ENCODE data around the gene EML3. TPM values are rescaled to one million over a fixed set of nuclear protein-coding genes. Genes with fewer than 3 reads are reported as not detected.

EML3 gene
- total and polyA plus RNA-seq, 2 of the 13 experiments (the other 11 are each of a cell fraction or from before 2014, with no cell fraction given) = 10.6 to 12.3 TPM

DNA sequence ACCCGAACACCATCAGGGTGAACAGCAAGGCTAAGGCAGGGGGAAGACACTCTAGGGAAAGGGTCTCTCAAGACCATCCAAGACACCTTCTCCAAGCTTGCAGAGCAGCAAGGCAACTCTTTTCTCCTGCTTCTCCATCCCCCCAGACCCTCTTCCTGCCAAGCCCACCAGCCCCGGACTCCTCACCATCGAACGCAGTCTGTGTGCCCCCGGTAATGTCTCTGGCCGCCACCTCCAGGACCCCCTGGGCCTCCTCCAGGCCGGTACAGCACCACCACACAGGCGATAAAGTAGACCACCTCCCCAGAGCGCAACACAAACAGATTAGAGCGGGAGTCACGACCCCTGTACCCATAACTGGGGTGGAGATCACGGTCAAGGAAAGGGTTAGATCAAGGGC is 3.8 kb downstream of the EML3 start:
- WGBS (ENCODE audit: low lambda C conversion rate) = 94% methylated on average over 12 of the region's 12 CpGs
- H3K4me3 ChIP-seq (replicated peaks in 1 of 3; ENCODE audit: insufficient read depth in 1 of 3, low read depth in 2 of 3, low read length in 3 of 3) = no peak overlapping the region
- CTCF ChIA-PET (ENCODE audit: low intra/inter-chr PET ratio, low total read pairs) = no interaction called here
- TF ChIP-seq ZFP1 (CRISPR knock-in tag; IDR thresholded peaks at IDR 0.05) (no peak), MYC (CRISPR knock-in tag; IDR thresholded peaks at IDR 0.05; ENCODE audit: borderline replicate concordance) (no peak), EP300 (IDR thresholded peaks at IDR 0.05; ENCODE audit: low read depth in 2 of 2, low read length in 2 of 2) (no peak), EP300 (CRISPR knock-in tag; IDR thresholded peaks at IDR 0.05; ENCODE audit: borderline replicate concordance) (no peak), RBFOX2 (IDR thresholded peaks at IDR 0.05; ENCODE audit: low read depth, low read length) (no peak), KDM6A (CRISPR knock-in tag; IDR thresholded peaks at IDR 0.05; ENCODE audit: low read depth) (no peak)
- TF ChIP-seq, protein P1, sequence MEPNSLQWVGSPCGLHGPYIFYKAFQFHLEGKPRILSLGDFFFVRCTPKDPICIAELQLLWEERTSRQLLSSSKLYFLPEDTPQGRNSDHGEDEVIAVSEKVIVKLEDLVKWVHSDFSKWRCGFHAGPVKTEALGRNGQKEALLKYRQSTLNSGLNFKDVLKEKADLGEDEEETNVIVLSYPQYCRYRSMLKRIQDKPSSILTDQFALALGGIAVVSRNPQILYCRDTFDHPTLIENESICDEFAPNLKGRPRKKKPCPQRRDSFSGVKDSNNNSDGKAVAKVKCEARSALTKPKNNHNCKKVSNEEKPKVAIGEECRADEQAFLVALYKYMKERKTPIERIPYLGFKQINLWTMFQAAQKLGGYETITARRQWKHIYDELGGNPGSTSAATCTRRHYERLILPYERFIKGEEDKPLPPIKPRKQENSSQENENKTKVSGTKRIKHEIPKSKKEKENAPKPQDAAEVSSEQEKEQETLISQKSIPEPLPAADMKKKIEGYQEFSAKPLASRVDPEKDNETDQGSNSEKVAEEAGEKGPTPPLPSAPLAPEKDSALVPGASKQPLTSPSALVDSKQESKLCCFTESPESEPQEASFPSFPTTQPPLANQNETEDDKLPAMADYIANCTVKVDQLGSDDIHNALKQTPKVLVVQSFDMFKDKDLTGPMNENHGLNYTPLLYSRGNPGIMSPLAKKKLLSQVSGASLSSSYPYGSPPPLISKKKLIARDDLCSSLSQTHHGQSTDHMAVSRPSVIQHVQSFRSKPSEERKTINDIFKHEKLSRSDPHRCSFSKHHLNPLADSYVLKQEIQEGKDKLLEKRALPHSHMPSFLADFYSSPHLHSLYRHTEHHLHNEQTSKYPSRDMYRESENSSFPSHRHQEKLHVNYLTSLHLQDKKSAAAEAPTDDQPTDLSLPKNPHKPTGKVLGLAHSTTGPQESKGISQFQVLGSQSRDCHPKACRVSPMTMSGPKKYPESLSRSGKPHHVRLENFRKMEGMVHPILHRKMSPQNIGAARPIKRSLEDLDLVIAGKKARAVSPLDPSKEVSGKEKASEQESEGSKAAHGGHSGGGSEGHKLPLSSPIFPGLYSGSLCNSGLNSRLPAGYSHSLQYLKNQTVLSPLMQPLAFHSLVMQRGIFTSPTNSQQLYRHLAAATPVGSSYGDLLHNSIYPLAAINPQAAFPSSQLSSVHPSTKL (CRISPR knock-in tag; IDR thresholded peaks at IDR 0.05) = no peak
- TF ChIP-seq, protein P2, sequence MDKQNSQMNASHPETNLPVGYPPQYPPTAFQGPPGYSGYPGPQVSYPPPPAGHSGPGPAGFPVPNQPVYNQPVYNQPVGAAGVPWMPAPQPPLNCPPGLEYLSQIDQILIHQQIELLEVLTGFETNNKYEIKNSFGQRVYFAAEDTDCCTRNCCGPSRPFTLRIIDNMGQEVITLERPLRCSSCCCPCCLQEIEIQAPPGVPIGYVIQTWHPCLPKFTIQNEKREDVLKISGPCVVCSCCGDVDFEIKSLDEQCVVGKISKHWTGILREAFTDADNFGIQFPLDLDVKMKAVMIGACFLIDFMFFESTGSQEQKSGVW (CRISPR knock-in tag; IDR thresholded peaks at IDR 0.05; ENCODE audit: borderline replicate concordance) = no peak
- FAIRE-seq (no peak), DNase-seq (ENCODE audit: low spot score) (no peak), ATAC-seq (no peak)
- H3K79me2 ChIP-seq (ENCODE audit: insufficient read depth, low read length) = peaks cover 2% of the 10 kb centered on the region
- POLR2A ChIA-PET = interaction anchor here (2.0 kb wide), 1 partner anchor 17 kb away, joined by 10 read pairs; the partner anchor contains the start of gene TUT1
- no peaks in the 10 kb centered on the region; a peak in 2 of 5 replicates for H3K36me3 ChIP-seq (replicated peaks in 1 of 2; ENCODE audit: control insufficient read depth in 1 of 2, insufficient read depth in 2 of 2, low read length in 2 of 2)
- no peak overlapping the region for H2AFZ ChIP-seq (ENCODE audit: low read length)
- no peaks in the 10 kb centered on the region for H3K9me3 ChIP-seq (ENCODE audit: low read length)
- H4K20me1 ChIP-seq (ENCODE audit: insufficient read depth, low read length) = no peaks in the 10 kb centered on the region
- intact Hi-C loops (cut with micrococcal nuclease; ENCODE audit: unreplicated experiment) = no loop called here
- H3K9ac ChIP-seq (ENCODE audit: insufficient read depth, low read depth, low read length) = no peak overlapping the region
- in situ Hi-C loops (cut with HindIII; ENCODE audit: extremely low pct_ligation_motif_present, low pct_unique_long_range_greater_than_20kb) = no loop called here
- H3K27ac ChIP-seq (ENCODE audit: extremely low read length, insufficient read depth, low read length) = no peak overlapping the region
- peaks cover 60% of the 10 kb centered on the region for H3K4me1 ChIP-seq (ENCODE audit: insufficient read depth, low read length)
- H3K4me2 ChIP-seq (ENCODE audit: low read depth, low read length) = no peak overlapping the region
- BruUV-seq (replicated peaks) = no TSS peak
- H3K27me3 ChIP-seq (ENCODE audit: control insufficient read depth in 1 of 2, insufficient read depth in 2 of 2, low read length in 2 of 2) = no peaks in the 10 kb centered on the region; a peak in 1 of 5 replicates

All from HepG2 (cell line).